Thoracic aorta (tissue), 2 donors: Measurements from ENCODE around the gene BCR. TPM values are rescaled to one million over a fixed set of nuclear protein-coding genes. Genes with fewer than 3 reads are reported as not detected.

ENCODE experiments used
- ATAC-seq: fragments of 150-250 bp; one replicate; pipeline ENCODE4 v1.8.0; 2017; ENCODE audit warnings: low read depth; ENCODE audit not compliant: insufficient number of reproducible peaks, low FRiP score
- DNase-seq: peaks from one replicate; pipeline ENCODE4 v3.0.0-alpha.2; 2020; ENCODE audit warnings: low spot score
- H3K27ac ChIP-seq, 2 donors: fragments of 200-600 bp; sonication (generic); 1 replicate in 1 of 2; 2 replicates in 1 of 2; pipeline ENCODE4 v1.5.1; 2016; ENCODE audit warnings: mild to moderate bottlenecking in 2 of 2, moderate library complexity in 2 of 2
- H3K27me3 ChIP-seq: fragments of 200-600 bp; sonication (generic); replicated peaks from 2 replicates; pipeline ENCODE4 v1.6.0; 2016; ENCODE audit warnings: mild to moderate bottlenecking; ENCODE audit not compliant: insufficient read depth
- H3K36me3 ChIP-seq: fragments of 200-600 bp; sonication (generic); one replicate; pipeline ENCODE4 v1.5.1; 2016
- H3K4me1 ChIP-seq, 2 donors: fragments of 200-600 bp; sonication (generic); 1 replicate in 1 of 2; 2 replicates in 1 of 2; pipeline versions ENCODE4 v1.5.1 to v1.6.0; 2016; ENCODE audit warnings: low read depth in 2 of 2, mild to moderate bottlenecking in 1 of 2; ENCODE audit not compliant: control insufficient read depth in 1 of 2
- H3K4me3 ChIP-seq: fragments of 200-600 bp; sonication (generic); 2 replicates; pipeline ENCODE4 v1.5.1; 2016; ENCODE audit warnings: mild to moderate bottlenecking
- H3K9me3 ChIP-seq: fragments of 200-600 bp; sonication (generic); 2 replicates; pipeline ENCODE4 v1.5.1; 2016
- CTCF ChIP-seq: fragments of 200-600 bp; sonication (generic); IDR thresholded peaks from one replicate; pipeline ENCODE4 v1.5.1; 2019; ENCODE audit warnings: antibody characterized with exemption
- total RNA-seq, 2 donors: library from RNA; depleted of rRNA; stranded (reverse); fragments of >200 nt; gene quantifications; one replicate each; pipeline versions ENCODE4 v1.1.0 to v1.2.3, GENCODE V29; 2016

The BCR gene
- total RNA-seq, 2 donors from 2014 or later = 73.2 to 232 TPM

- Histone ChIP-seq H3K4me3 (no peak overlapping the region), H3K27me3 (no peaks in the 10 kb centered on the region), H3K9me3 (no peaks in the 10 kb centered on the region), H3K36me3 (no peaks in the 10 kb centered on the region), H3K27ac (no peak overlapping the region), H3K4me1 (no peaks in the 10 kb centered on the region)
- no peak for TF ChIP-seq CTCF
- ATAC-seq (no peak), DNase-seq (no peak)
These were observed 179.3 kb downstream of the BCR start for GRCh38 chr22:23359583-23360123.

GRCh38 chr22:23361676-23362075, 181.4 kb downstream of the BCR start:
- no peak for ATAC-seq
- no peak for TF ChIP-seq CTCF
- Histone ChIP-seq H3K9me3 (no peaks in the 10 kb centered on the region), H3K27me3 (no peaks in the 10 kb centered on the region), H3K4me3 (no peak overlapping the region), H3K4me1 (no peaks in the 10 kb centered on the region), H3K36me3 (no peaks in the 10 kb centered on the region), H3K27ac (no peak overlapping the region)
- no peak for DNase-seq

- no peak for TF ChIP-seq CTCF
- Histone ChIP-seq H3K4me1 (no peaks in the 10 kb centered on the region), H3K27ac (no peak overlapping the region), H3K4me3 (no peak overlapping the region), H3K9me3 (no peaks in the 10 kb centered on the region), H3K36me3 (no peaks in the 10 kb centered on the region), H3K27me3 (no peaks in the 10 kb centered on the region)
- DNase-seq (no peak), ATAC-seq (no peak)
These were observed 183.4 kb downstream of the BCR start for GRCh38 chr22:23363683-23364082.

GRCh38 chr22:23364389-23364788, 184.1 kb downstream of the BCR start:
- ATAC-seq (no peak), DNase-seq (no peak)
- no peaks in the 10 kb centered on the region for H3K9me3 ChIP-seq
- no peak overlapping the region for H3K27ac ChIP-seq
- TF ChIP-seq CTCF = no peak
- H3K27me3 ChIP-seq = no peaks in the 10 kb centered on the region
- no peak overlapping the region for H3K4me3 ChIP-seq
- H3K4me1 ChIP-seq = no peaks in the 10 kb centered on the region
- H3K36me3 ChIP-seq = no peaks in the 10 kb centered on the region

- H3K4me3 ChIP-seq = no peak overlapping the region
- TF ChIP-seq CTCF = no peak
- no peak overlapping the region for H3K27ac ChIP-seq
- ATAC-seq (no peak), DNase-seq (no peak)
- no peaks in the 10 kb centered on the region for H3K4me1 ChIP-seq
- no peaks in the 10 kb centered on the region for H3K27me3 ChIP-seq
- H3K9me3 ChIP-seq = no peaks in the 10 kb centered on the region
- H3K36me3 ChIP-seq = no peaks in the 10 kb centered on the region
These were observed 185.2 kb downstream of the BCR start for GRCh38 chr22:23365524-23365923.
